Measurements from ENCODE around the gene USH1C.

DNA sequence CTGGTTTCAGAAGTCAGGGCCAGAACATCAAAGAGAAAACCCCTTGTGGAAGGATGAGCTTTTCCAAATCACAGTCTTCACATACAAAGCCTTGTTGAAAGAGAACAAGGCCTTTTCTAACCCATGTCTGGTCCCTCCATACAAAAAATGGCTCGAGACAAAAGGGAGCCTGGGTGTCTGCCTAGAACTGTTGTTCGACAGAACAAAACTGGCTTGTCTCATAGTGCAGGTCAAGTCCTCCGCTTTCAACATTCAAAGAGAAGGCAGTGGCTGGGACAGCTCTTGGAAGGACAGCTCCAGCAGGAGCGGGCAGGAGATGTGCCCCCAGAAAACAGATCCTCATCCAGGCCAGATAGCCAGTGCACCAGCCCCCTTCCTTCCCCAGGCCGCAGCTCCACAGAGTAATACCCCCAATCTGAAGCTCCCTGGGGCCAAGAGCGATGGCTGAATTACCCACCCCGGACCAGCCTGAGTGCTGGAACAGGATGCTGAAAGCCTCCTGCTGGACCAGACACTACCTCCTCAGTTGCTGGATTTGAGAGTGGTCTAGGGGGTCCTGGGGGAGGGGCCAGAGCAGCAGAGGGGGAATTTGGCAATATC lies 27.6 kb downstream of the USH1C start:
- TF ChIP-seq CTCF (IDR thresholded peaks at IDR 0.05) (no peak), POLR2A (IDR thresholded peaks at IDR 0.05) (no peak)
